ENCODE measurements around the gene MBD3L2B. TPM values are rescaled to one million over a fixed set of nuclear protein-coding genes. Genes with fewer than 3 reads are reported as not detected.

The MBD3L2B gene
- total RNA-seq, 1 donor from 2014 or later = not detected

- Mint-ChIP-seq H3K9me3 (peaks cover 64% of the 10 kb centered on the region), H3K36me3 (peaks cover 12% of the 10 kb centered on the region), H3K27me3 (ENCODE audit: low read depth) (no peaks in the 10 kb centered on the region), H3K4me1 (no peaks in the 10 kb centered on the region), H3K27ac (no peak overlapping the region), H3K4me3 (no peak overlapping the region)
- no peak for DNase-seq (ENCODE audit: low spot score in 2 of 2, unreplicated experiment in 2 of 2)
- TF ChIP-seq CTCF (IDR thresholded peaks at IDR 0.05; ENCODE audit: unreplicated experiment) = no peak
These were observed 23.4 kb downstream of the MBD3L2B start for GRCh38 chr19:6997679-6998445.

- Mint-ChIP-seq H3K9me3 (peaks cover 61% of the 10 kb centered on the region), H3K36me3 (peaks cover 12% of the 10 kb centered on the region), H3K27ac (no peak overlapping the region), H3K4me1 (no peaks in the 10 kb centered on the region), H3K4me3 (no peak overlapping the region), H3K27me3 (ENCODE audit: low read depth) (no peaks in the 10 kb centered on the region)
- no peak for TF ChIP-seq CTCF (IDR thresholded peaks at IDR 0.05; ENCODE audit: unreplicated experiment)
- DNase-seq (ENCODE audit: low spot score in 2 of 2, unreplicated experiment in 2 of 2) = no peak
These were observed 24.4 kb downstream of the MBD3L2B start for GRCh38 chr19:6996810-6997209.

GRCh38 chr19:6995054-6995453, 26.2 kb downstream of the MBD3L2B start:
- H3K27ac Mint-ChIP-seq = no peak overlapping the region
- no peak for DNase-seq (ENCODE audit: low spot score in 2 of 2, unreplicated experiment in 2 of 2)
- no peak for TF ChIP-seq CTCF (IDR thresholded peaks at IDR 0.05; ENCODE audit: unreplicated experiment)
- peaks cover 57% of the 10 kb centered on the region for H3K9me3 Mint-ChIP-seq
- H3K27me3 Mint-ChIP-seq (ENCODE audit: low read depth) = no peaks in the 10 kb centered on the region
- no peaks in the 10 kb centered on the region for H3K4me1 Mint-ChIP-seq
- H3K36me3 Mint-ChIP-seq = peaks cover 12% of the 10 kb centered on the region
- no peak overlapping the region for H3K4me3 Mint-ChIP-seq

- Mint-ChIP-seq H3K9me3 (peaks cover 52% of the 10 kb centered on the region), H3K4me3 (no peak overlapping the region), H3K27me3 (ENCODE audit: low read depth) (no peaks in the 10 kb centered on the region), H3K36me3 (peaks cover 2% of the 10 kb centered on the region), H3K4me1 (no peaks in the 10 kb centered on the region), H3K27ac (no peak overlapping the region)
- no peak for DNase-seq (ENCODE audit: low spot score in 2 of 2, unreplicated experiment in 2 of 2)
- TF ChIP-seq CTCF (IDR thresholded peaks at IDR 0.05; ENCODE audit: unreplicated experiment) = no peak
These were observed 33.0 kb downstream of the MBD3L2B start for GRCh38 chr19:6988257-6988656.

- DNase-seq (ENCODE audit: low spot score in 2 of 2, unreplicated experiment in 2 of 2) = no peak
- peaks cover 54% of the 10 kb centered on the region for H3K9me3 Mint-ChIP-seq
- H3K4me3 Mint-ChIP-seq = no peak overlapping the region
- no peak overlapping the region for H3K27ac Mint-ChIP-seq
- peaks cover 2% of the 10 kb centered on the region for H3K36me3 Mint-ChIP-seq
- TF ChIP-seq CTCF (IDR thresholded peaks at IDR 0.05; ENCODE audit: unreplicated experiment) = no peak
- H3K4me1 Mint-ChIP-seq = no peaks in the 10 kb centered on the region
- no peaks in the 10 kb centered on the region for H3K27me3 Mint-ChIP-seq (ENCODE audit: low read depth)
These were observed 33.4 kb downstream of the MBD3L2B start for GRCh38 chr19:6987850-6988249.
